B cell (primary cell): ENCODE measurements around the gene SLC3A2. TPM values are rescaled to one million over a fixed set of nuclear protein-coding genes. Genes with fewer than 3 reads are reported as not detected.

Source experiments
- ATAC-seq: fragments of 200-7000 bp; cut with Tn5 transposase; one replicate; pipeline ENCODE4 v1.10.0; 2021; ENCODE audit warnings: low read depth, mild to moderate bottlenecking, moderate number of reproducible peaks, moderate library complexity
- CTCF ChIA-PET: fragments of 350-600 bp; sonication (Branson Sonifier 250); formaldehyde crosslinking; loops from one replicate; lab custom pipeline; 2021; ENCODE audit warnings: antibody characterized with exemption, inconsistent platforms; lab: Charles Lee
- POLR2A ChIA-PET: fragments of 350-600 bp; sonication (Branson Sonifier 250); formaldehyde crosslinking; loops from one replicate; lab custom pipeline; 2021; ENCODE audit warnings: antibody characterized with exemption; lab: Charles Lee
- DNase-seq: peaks from one replicate; pipeline ENCODE4 v3.0.0; 2013
- H2AFZ ChIP-seq: 2 replicates; pipeline ENCODE4 v1.6.1; 2012; ENCODE audit warnings: mild to moderate bottlenecking, low read depth, low read length; ENCODE audit not compliant: insufficient read depth, poor library complexity, severe bottlenecking
- H3K27ac ChIP-seq, 2 donors: 1 replicate in 1 of 2; 2 replicates in 1 of 2; pipeline ENCODE4 v1.5.1; 2012 to 2013; ENCODE audit warnings: low read length in 2 of 2, mild to moderate bottlenecking in 2 of 2, moderate library complexity in 1 of 2
- H3K27me3 ChIP-seq, 4 experiments: fragments of 200-600 bp in 1 of 4; sonication (generic) in 1 of 4; replicated peaks in 1 of 4; 1 replicate in 2 of 4; 2 replicates in 2 of 4; pipeline versions ENCODE4 v1.6.1 to v1.7.0; 2013 to 2016; ENCODE audit warnings: low read length in 3 of 4, mild to moderate bottlenecking in 2 of 4, mixed read lengths in 1 of 4, moderate library complexity in 1 of 4; ENCODE audit not compliant: insufficient read depth in 4 of 4, control insufficient read depth in 3 of 4; ENCODE audit errors: control extremely low read depth in 1 of 4
- H3K36me3 ChIP-seq, 2 experiments: replicated peaks in 1 of 2; 1 replicate in 1 of 2; 2 replicates in 1 of 2; pipeline versions ENCODE4 v1.6.1 to v1.7.1; 2013; ENCODE audit warnings: low read length in 1 of 2; ENCODE audit not compliant: insufficient read depth in 2 of 2, control insufficient read depth in 1 of 2; ENCODE audit errors: control extremely low read depth in 1 of 2, extremely low read depth in 1 of 2
- H3K4me1 ChIP-seq, 2 donors: fragments of 200-600 bp in 1 of 2; sonication (generic) in 1 of 2; 1 replicate in 1 of 2; 2 replicates in 1 of 2; pipeline versions ENCODE4 v1.5.1 to v1.6.1; 2013 to 2017; ENCODE audit warnings: low read length in 2 of 2; ENCODE audit not compliant: control insufficient read depth in 2 of 2, insufficient read depth in 2 of 2
- H3K4me2 ChIP-seq: replicated peaks from 2 replicates; pipeline ENCODE3; 2012; ENCODE audit warnings: mild to moderate bottlenecking, low read depth, low read length; ENCODE audit not compliant: poor library complexity, severe bottlenecking
- H3K4me3 ChIP-seq, 5 experiments: fragments of 200-600 bp in 1 of 5; sonication (generic) in 1 of 5; 1 replicate in 3 of 5; 2 replicates in 2 of 5; pipeline versions ENCODE4 v1.5.1 to v1.7.0; 2011 to 2016; ENCODE audit warnings: low read length in 4 of 5, mild to moderate bottlenecking in 4 of 5, low read depth in 2 of 5, control low read depth in 1 of 5, moderate library complexity in 1 of 5; ENCODE audit not compliant: insufficient read depth in 1 of 5; ENCODE audit errors: control extremely low read depth in 1 of 5, extremely low read depth in 1 of 5
- H3K79me2 ChIP-seq: fragments of 200-600 bp; sonication (generic); one replicate; pipeline ENCODE4 v1.6.0; 2016; ENCODE audit warnings: low read length; ENCODE audit not compliant: control insufficient read depth, insufficient read depth
- H3K9ac ChIP-seq: fragments of 200-600 bp; sonication (generic); 2 replicates; pipeline ENCODE4 v1.6.1; 2017; ENCODE audit warnings: mild to moderate bottlenecking, low read length, moderate library complexity
- H3K9me3 ChIP-seq, 3 donors: one replicate each; pipeline versions ENCODE4 v1.6.1 to v1.7.1; 2013; ENCODE audit warnings: low read length in 2 of 3; ENCODE audit not compliant: control insufficient read depth in 2 of 3, insufficient read depth in 1 of 3; ENCODE audit errors: control extremely low read depth in 1 of 3
- H4K20me1 ChIP-seq: 2 replicates; pipeline ENCODE4 v1.6.0; 2012; ENCODE audit warnings: mild to moderate bottlenecking, low read length; ENCODE audit not compliant: insufficient read depth, control insufficient read depth, poor library complexity, severe bottlenecking
- H3K27ac Mint-ChIP-seq: one replicate; pipeline ENCODE4 v1.8.0; 2021; ENCODE audit warnings: mixed read lengths
- H3K27me3 Mint-ChIP-seq: one replicate; pipeline ENCODE4 v1.8.0; 2021; ENCODE audit warnings: mixed read lengths
- H3K4me1 Mint-ChIP-seq: one replicate; pipeline ENCODE4 v1.8.0; 2021; ENCODE audit warnings: mixed read lengths
- H3K4me3 Mint-ChIP-seq: one replicate; pipeline ENCODE4 v1.8.0; 2021; ENCODE audit warnings: mixed read lengths
- H3K9me3 Mint-ChIP-seq: one replicate; pipeline ENCODE4 v1.8.0; 2022; ENCODE audit warnings: mixed read lengths; ENCODE audit not compliant: insufficient read depth
- CTCF ChIP-seq: fragments of 200-600 bp; IDR thresholded peaks from one replicate; pipeline ENCODE4 v1.8.0; 2022; ENCODE audit warnings: antibody characterized with exemption, mild to moderate bottlenecking
- EZH2 ChIP-seq: IDR thresholded peaks from 2 replicates; pipeline ENCODE4 v1.6.1; 2012; ENCODE audit warnings: borderline replicate concordance, low read depth, mild to moderate bottlenecking, moderate library complexity, low read length; ENCODE audit not compliant: insufficient read depth, poor library complexity, severe bottlenecking
- WGBS: methylation state at CpG from one replicate; pipeline ENCODE4 v1.1.5; 2013; ENCODE audit warnings: missing lambda C conversion rate; ENCODE audit not compliant: insufficient coverage; 5-methylcytosine and 5-hydroxymethylcytosine counted together
- intact Hi-C: fragments of 100-400 bp; cut with micrococcal nuclease; formaldehyde crosslinking; loops from one replicate; pipeline ENCODE4 v1.10.0; 2022
- polyA plus RNA-seq: library from polyadenylated mRNA; depleted of rRNA; stranded (reverse); fragments of >200 nt; gene quantifications from 2 replicates; pipeline ENCODE4 v1.2.3, GENCODE V29; 2012
- total RNA-seq, 2 donors: library from RNA; stranded (reverse); fragments of 120-200 nt in 1 of 2; gene quantifications; 1 replicate in 1 of 2; 2 replicates in 1 of 2; pipeline versions ENCODE4 v1.2.3 to v1.2.4, GENCODE V29; 2013 to 2022

The SLC3A2 gene
- total and polyA plus RNA-seq, 2 donors (not counting 1 experiment from before 2014, with no cell fraction given), result 92.0 to 148 TPM

- ATAC-seq, result no peak
- H3K27ac ChIP-seq, result no peak overlapping the region
- peak overlapping the region; percentile 26 for H3K27ac Mint-ChIP-seq
- WGBS, result 97% methylated on average over 7 of the region's 8 CpGs
- H3K79me2 ChIP-seq, result peaks cover 77% of the 10 kb centered on the region
- no peak for TF ChIP-seq EZH2
- no peak for TF ChIP-seq CTCF
- H2AFZ ChIP-seq, result no peak overlapping the region
- no peaks in the 10 kb centered on the region for H3K27me3 Mint-ChIP-seq
- H3K9ac ChIP-seq, result no peak overlapping the region
- ChIA-PET POLR2A (no interaction called here), CTCF (interaction anchor here (0.5 kb wide), 1 partner anchor 274 kb away, joined by 3 read pairs; no protein-coding TSS in a partner anchor)
- H3K4me1 Mint-ChIP-seq, result peaks cover 44% of the 10 kb centered on the region
- no peak overlapping the region for H3K4me3 Mint-ChIP-seq
- no peaks in the 10 kb centered on the region for H3K9me3 Mint-ChIP-seq
- no peaks in the 10 kb centered on the region for H3K9me3 ChIP-seq
- H3K4me1 ChIP-seq, result peaks cover 20 to 34% of the 10 kb centered on the region in 2 donors
- intact Hi-C loops, result no loop called here
- peaks cover 12% of the 10 kb centered on the region for H4K20me1 ChIP-seq
- H3K27me3 ChIP-seq, result no peaks in the 10 kb centered on the region
- peaks cover 0 to 43% of the 10 kb centered on the region in 2 experiments for H3K36me3 ChIP-seq
- no peak overlapping the region for H3K4me3 ChIP-seq
- no peak overlapping the region for H3K4me2 ChIP-seq
- DNase-seq, result peak; percentile 13
Observed at GRCh38 chr11:62835336-62835735, 45.4 kb upstream of the SLC3A2 start.

GRCh38 chr11:62839050-62839945 lies 41.4 kb upstream of the SLC3A2 start, which contains the start of gene WDR74:
Gene WDR74 (minus strand): TSS chr11:62839590. CDS start chr11:62839570, 20 bp downstream.
- peak within 1 kb of the TSS; percentile 74 for H3K4me2 ChIP-seq
- H3K4me3 ChIP-seq, result peak within 1 kb of the TSS; percentile 89 to 97 (median 96)
- DNase-seq, result peak; percentile 96
- peak; percentile 41 for ATAC-seq
- intact Hi-C loops, result loop anchor here (1.0 kb wide), 3 partner anchors 8 to 52 kb away; partner anchors contain the start of genes NXF1 and TMEM179B
- no peak within 1 kb of the TSS for H3K4me3 Mint-ChIP-seq
- no peaks in the 10 kb centered on the region for H4K20me1 ChIP-seq
- peak within 1 kb of the TSS; percentile 74 for H2AFZ ChIP-seq
- TF ChIP-seq CTCF, result no peak
- TF ChIP-seq EZH2, result no peak
- H3K27me3 ChIP-seq, result no peaks in the 10 kb centered on the region
- peaks cover 0 to 33% of the 10 kb centered on the region in 2 experiments for H3K36me3 ChIP-seq
- H3K27ac Mint-ChIP-seq, result no peak within 1 kb of the TSS
- CTCF ChIA-PET, result interaction anchor here (1.0 to 3.3 kb wide), 4 partner anchors 15 to 69 kb away, joined by 3 to 12 read pairs (median 6); partner anchors contain the start of genes NXF1, SLC3A2 and TAF6L
- POLR2A ChIA-PET, result interaction anchor here (0.6 to 5.0 kb wide), 27 partner anchors 7 to 1939 kb away, joined by 3 to 159 read pairs (median 9); partner anchors contain the start of genes B3GAT3, BSCL2, CSKMT and GNG3
- peaks cover 25% of the 10 kb centered on the region for H3K4me1 Mint-ChIP-seq
- H3K27ac ChIP-seq, result peak within 1 kb of the TSS; percentile 99 to 100
- H3K4me1 ChIP-seq, result peaks cover 14 to 33% of the 10 kb centered on the region in 2 donors
- no peaks in the 10 kb centered on the region for H3K27me3 Mint-ChIP-seq
- no peaks in the 10 kb centered on the region for H3K9me3 Mint-ChIP-seq
- H3K79me2 ChIP-seq, result peaks cover 48% of the 10 kb centered on the region
- no peaks in the 10 kb centered on the region for H3K9me3 ChIP-seq
- H3K9ac ChIP-seq, result peak within 1 kb of the TSS; percentile 99
- under 1% methylated on average over 56 of the region's 62 CpGs for whole genome bisulfite sequencing
